Measurements from ENCODE around the gene SMC6.

SMC6 gene

DNA sequence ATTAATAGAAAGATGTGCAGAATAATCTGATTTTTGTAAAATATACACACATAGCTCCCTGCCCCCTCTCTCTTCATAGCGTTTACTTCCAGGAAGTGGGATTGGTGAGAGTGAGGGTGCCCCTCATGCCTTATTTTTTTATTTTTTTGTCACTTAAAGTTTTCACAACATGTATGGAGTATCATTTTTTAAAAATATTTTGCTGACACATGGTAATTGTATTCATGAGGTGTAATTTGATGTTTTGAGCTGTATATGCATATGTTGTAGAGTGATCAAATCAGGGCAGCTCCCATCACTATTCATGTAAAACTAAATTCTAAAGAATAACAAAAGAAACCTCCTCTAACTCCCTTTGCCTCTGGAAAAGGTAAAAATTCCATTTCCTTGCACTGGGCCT is 138.5 kb downstream of the SMC6 start:
- DNase-seq: no peak

DNA sequence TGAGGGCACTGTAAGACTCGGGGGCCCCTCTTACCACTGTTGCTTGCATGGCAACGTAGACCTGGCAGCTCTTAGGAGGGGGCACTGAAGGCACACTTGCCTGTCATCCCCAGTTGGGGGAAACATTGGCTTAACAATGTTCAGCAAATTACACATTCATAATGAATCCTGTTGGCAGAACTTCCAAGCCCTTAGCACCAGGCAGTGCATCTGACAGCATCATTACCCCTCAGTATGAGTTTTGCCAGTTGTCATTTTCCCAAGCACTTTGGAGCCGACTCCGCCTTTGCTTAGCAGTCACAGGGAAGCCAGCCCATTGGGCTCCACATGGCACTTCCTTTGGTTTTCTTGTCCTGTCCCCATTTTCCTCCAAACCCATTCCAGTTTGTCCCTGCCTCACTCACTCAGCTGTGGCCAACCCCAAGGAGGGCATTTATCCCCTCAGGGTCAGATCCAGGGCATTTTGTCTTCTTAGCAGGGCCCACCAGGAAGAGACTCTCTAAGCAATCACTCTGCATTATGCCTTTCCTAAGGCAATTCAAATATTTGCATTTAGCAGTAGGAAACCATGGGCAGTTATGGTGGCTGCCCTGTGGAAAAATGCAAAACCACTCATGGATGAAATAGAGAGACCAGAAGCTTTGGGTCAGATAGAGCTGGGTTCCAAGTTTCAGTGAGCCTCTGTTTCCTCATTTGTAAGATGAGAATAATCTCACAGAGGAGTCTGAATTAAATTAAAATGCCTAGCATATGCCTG is 139.3 kb downstream of the SMC6 start:
- no peak for DNase-seq

Measured in NCI-H146 (cell line).